ENCODE measurements around the gene AKAP13.

DNA sequence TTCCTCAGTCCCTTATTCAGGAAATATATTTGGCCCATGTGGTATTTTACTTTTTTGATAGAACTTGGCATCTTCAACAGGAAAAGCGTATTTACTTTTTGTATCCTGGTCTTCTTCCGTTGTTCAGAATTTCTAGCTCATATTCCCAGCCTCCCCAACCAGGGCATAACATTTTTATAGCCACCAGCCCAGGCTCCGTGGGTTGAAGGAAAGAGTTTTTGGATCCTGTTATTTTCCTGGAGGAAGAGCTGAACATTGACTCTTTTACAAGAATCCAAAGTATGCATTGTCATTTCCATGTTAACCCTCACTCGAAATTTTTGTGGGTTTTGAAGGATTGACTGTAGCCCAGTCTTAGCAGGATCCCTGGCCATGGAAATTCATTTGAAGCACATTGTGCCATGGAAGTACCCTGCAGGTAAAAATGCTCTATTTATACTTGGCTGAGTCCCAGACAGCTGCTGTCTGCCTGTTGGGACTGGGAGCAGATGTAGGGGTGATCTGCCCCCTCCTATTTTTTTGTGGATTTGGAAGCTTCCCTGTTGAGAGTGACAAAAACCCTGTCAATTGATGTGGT lies 98.8 kb downstream of the AKAP13 start:
- no peak for TF ChIP-seq CTCF (IDR thresholded peaks at IDR 0.05)
- TF ChIP-seq USF2 (IDR thresholded peaks at IDR 0.05) = no peak
- TF ChIP-seq EP300 (IDR thresholded peaks at IDR 0.05) = no peak
- no peak for TF ChIP-seq SREBF2 (IDR thresholded peaks at IDR 0.05)
- TF ChIP-seq, protein P1, sequence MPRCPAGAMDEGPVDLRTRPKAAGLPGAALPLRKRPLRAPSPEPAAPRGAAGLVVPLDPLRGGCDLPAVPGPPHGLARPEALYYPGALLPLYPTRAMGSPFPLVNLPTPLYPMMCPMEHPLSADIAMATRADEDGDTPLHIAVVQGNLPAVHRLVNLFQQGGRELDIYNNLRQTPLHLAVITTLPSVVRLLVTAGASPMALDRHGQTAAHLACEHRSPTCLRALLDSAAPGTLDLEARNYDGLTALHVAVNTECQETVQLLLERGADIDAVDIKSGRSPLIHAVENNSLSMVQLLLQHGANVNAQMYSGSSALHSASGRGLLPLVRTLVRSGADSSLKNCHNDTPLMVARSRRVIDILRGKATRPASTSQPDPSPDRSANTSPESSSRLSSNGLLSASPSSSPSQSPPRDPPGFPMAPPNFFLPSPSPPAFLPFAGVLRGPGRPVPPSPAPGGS (IDR thresholded peaks at IDR 0.05) = no peak
- no peak for TF ChIP-seq SMC3 (IDR thresholded peaks at IDR 0.05)
- no peak for TF ChIP-seq CEBPB (IDR thresholded peaks at IDR 0.05)
- no peak for TF ChIP-seq HDAC2 (IDR thresholded peaks at IDR 0.05)
- TF ChIP-seq CHD2 (IDR thresholded peaks at IDR 0.05; ENCODE audit: low read length, partially characterized antibody) = no peak
- no peak for TF ChIP-seq ESRRA (IDR thresholded peaks at IDR 0.05; ENCODE audit: borderline replicate concordance, low read length)
- TF ChIP-seq, protein P2, sequence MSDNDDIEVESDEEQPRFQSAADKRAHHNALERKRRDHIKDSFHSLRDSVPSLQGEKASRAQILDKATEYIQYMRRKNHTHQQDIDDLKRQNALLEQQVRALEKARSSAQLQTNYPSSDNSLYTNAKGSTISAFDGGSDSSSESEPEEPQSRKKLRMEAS (IDR thresholded peaks at IDR 0.05) = no peak
